Measurements from ENCODE around the gene TAF1C.

DNA sequence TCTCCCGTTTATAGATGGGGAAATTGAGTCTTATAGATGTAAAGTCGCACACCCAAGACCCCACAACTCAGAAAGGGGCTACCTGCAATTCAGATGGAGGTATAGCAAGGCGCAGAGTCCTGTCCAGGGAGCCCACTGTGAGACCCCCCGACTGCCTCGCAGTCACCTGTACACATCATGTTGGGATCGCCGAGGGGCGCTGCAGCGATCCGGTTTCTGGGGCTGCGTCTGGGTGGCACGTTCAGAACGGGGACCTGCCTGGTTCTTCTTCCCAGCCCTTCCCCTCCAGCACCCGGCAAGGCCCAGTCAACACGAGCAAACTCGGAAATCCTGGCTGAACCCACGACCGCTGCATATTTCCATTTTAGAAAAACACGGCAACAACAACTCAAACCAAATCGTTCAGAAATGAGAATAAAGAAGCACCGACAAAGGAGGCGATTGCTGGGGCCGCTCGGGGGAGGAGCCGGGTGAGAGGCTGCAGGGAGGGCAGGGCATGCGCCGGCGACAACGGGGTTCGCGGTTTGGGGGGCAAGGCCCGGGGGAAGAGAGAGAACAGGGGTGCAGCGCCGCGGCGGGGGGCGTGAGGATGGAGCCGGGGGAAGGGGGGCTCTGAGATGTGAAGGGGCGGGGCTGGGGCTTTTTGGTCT, 42.5 kb downstream of the TAF1C start:
- no peak; the same call in 1 of the 2 replicates for TF ChIP-seq SP1 (CRISPR knock-in tag; IDR thresholded peaks at IDR 0.05)
- no peak; a peak in 1 of 4 replicates for TF ChIP-seq SIN3A (IDR thresholded peaks at IDR 0.05; ENCODE audit: borderline replicate concordance in 2 of 2, control insufficient read depth in 1 of 2, low read depth in 2 of 2, low read length in 2 of 2)
- no peak for TF ChIP-seq ATF1 (CRISPR knock-in tag; IDR thresholded peaks at IDR 0.05)
- no peak for TF ChIP-seq ATF1 (tag; IDR thresholded peaks at IDR 0.05)
- TF ChIP-seq, protein P1, sequence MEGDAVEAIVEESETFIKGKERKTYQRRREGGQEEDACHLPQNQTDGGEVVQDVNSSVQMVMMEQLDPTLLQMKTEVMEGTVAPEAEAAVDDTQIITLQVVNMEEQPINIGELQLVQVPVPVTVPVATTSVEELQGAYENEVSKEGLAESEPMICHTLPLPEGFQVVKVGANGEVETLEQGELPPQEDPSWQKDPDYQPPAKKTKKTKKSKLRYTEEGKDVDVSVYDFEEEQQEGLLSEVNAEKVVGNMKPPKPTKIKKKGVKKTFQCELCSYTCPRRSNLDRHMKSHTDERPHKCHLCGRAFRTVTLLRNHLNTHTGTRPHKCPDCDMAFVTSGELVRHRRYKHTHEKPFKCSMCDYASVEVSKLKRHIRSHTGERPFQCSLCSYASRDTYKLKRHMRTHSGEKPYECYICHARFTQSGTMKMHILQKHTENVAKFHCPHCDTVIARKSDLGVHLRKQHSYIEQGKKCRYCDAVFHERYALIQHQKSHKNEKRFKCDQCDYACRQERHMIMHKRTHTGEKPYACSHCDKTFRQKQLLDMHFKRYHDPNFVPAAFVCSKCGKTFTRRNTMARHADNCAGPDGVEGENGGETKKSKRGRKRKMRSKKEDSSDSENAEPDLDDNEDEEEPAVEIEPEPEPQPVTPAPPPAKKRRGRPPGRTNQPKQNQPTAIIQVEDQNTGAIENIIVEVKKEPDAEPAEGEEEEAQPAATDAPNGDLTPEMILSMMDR (IDR thresholded peaks at IDR 0.05 in 2 of 3, conservative IDR thresholded peaks at IDR 0.05 in 1 of 3; ENCODE audit: insufficient read depth in 2 of 3, low read depth in 1 of 3, low read length in 3 of 3): peak; percentile 18 to 45 (median 35); a peak in 4 of 6 replicates
- TF ChIP-seq RAD21 (CRISPR knock-in tag; conservative IDR thresholded peaks at IDR 0.05 in 1 of 2, IDR thresholded peaks at IDR 0.05 in 1 of 2): peak in 1 of 2 experiments; percentile 2; a peak in 1 of 4 replicates
- TF ChIP-seq MXI1 (IDR thresholded peaks at IDR 0.05; ENCODE audit: low read depth, low read length): no peak
